A673 (cell line): ENCODE results near the gene SOX6. TPM values are rescaled to one million over a fixed set of nuclear protein-coding genes. Genes with fewer than 3 reads are reported as not detected.

ENCODE experiments used
- BruUV-seq: library from RNA; stranded (reverse); fragments of 400-500 nt; replicated peaks from 2 replicates; lab custom pipeline; 2021; lab: Mats Ljungman, UMichigan
- CTCF ChIA-PET: fragments of 300-600 bp; sonication (Branson Sonifier 250); formaldehyde crosslinking; loops from one replicate; lab custom pipeline; 2022; ENCODE audit warnings: antibody characterized with exemption; lab: Charles Lee
- POLR2A ChIA-PET: fragments of 300-600 bp; sonication (Branson Sonifier 250); formaldehyde crosslinking; loops from one replicate; lab custom pipeline; 2022; ENCODE audit warnings: antibody characterized with exemption; ENCODE audit not compliant: low non-redundant PET; lab: Charles Lee
- DNase-seq: peaks from one replicate; pipeline ENCODE4 v3.0.0-alpha.2; 2015; ENCODE audit warnings: low spot score
- H3K27ac ChIP-seq: fragments of 200-600 bp; sonication (generic); 2 replicates; pipeline ENCODE4 v1.5.1; 2016; ENCODE audit warnings: mixed run types, low read depth, mild to moderate bottlenecking, mixed read lengths, antibody characterized with exemption, low read length; ENCODE audit not compliant: poor library complexity, severe bottlenecking
- H3K27me3 ChIP-seq: fragments of 200-600 bp; sonication (generic); replicated peaks from 2 replicates; pipeline ENCODE4 v1.6.1; 2017; ENCODE audit warnings: mixed run types, low read depth, mild to moderate bottlenecking, mixed read lengths, antibody characterized with exemption, low read length; ENCODE audit not compliant: insufficient read depth, poor library complexity
- H3K36me3 ChIP-seq: fragments of 200-600 bp; sonication (generic); 2 replicates; pipeline ENCODE4 v1.6.1; 2016; ENCODE audit warnings: mixed run types, mild to moderate bottlenecking, mixed read lengths, antibody characterized with exemption, low read length; ENCODE audit not compliant: insufficient read depth, poor library complexity, severe bottlenecking
- H3K4me1 ChIP-seq: fragments of 200-600 bp; sonication (generic); 2 replicates; pipeline ENCODE4 v1.6.1; 2017; ENCODE audit warnings: mixed run types, mild to moderate bottlenecking, mixed read lengths, antibody characterized with exemption, low read length; ENCODE audit not compliant: insufficient read depth, poor library complexity, severe bottlenecking
- H3K4me3 ChIP-seq: fragments of 200-600 bp; sonication (generic); 2 replicates; pipeline ENCODE4 v1.5.1; 2016; ENCODE audit warnings: low read depth, mixed run types, mild to moderate bottlenecking, mixed read lengths, low read length; ENCODE audit not compliant: poor library complexity, severe bottlenecking
- H3K9me3 ChIP-seq: fragments of 200-600 bp; sonication (generic); 2 replicates; pipeline ENCODE4 v1.6.1; 2016; ENCODE audit warnings: mixed run types, low read depth, mild to moderate bottlenecking, mixed read lengths, antibody characterized with exemption, low read length; ENCODE audit not compliant: poor library complexity, severe bottlenecking
- CTCF ChIP-seq: fragments of 300-800, 200-600 bp; sonication (generic); conservative IDR thresholded peaks from 2 replicates; pipeline ENCODE4 v1.5.1; 2017; ENCODE audit warnings: low read depth, mild to moderate bottlenecking, antibody characterized with exemption, low read length, moderate library complexity, mixed read lengths
- EZH2 ChIP-seq: fragments of 200-600 bp; sonication (generic); IDR thresholded peaks from 2 replicates; pipeline ENCODE4 v1.6.1; 2017; ENCODE audit warnings: borderline replicate concordance, low read depth, mild to moderate bottlenecking, mixed read lengths, antibody characterized with exemption, low read length; ENCODE audit not compliant: poor library complexity, severe bottlenecking
- intact Hi-C: fragments of 100-400 bp; cut with micrococcal nuclease; formaldehyde crosslinking; loops from one replicate; pipeline ENCODE4 v1.10.0; 2022; ENCODE audit not compliant: unreplicated experiment
- total RNA-seq: library from RNA; stranded (reverse); gene quantifications from 2 replicates; pipeline ENCODE4 v1.2.3, GENCODE V29; 2021

Gene SOX6
- total RNA-seq, 1 experiment from 2014 or later, result 27.5 TPM

- BruUV-seq, result no TSS peak
- H3K4me3 ChIP-seq, result no peak overlapping the region
- no peaks in the 10 kb centered on the region for H3K4me1 ChIP-seq
- H3K9me3 ChIP-seq, result peaks cover 6% of the 10 kb centered on the region
- ChIA-PET POLR2A (interaction anchor here (0.6 kb wide), 1 partner anchor 109 kb away, joined by 5 read pairs; no protein-coding TSS in a partner anchor), CTCF (no interaction called here)
- intact Hi-C loops, result no loop called here
- no peaks in the 10 kb centered on the region for H3K36me3 ChIP-seq
- no peak for DNase-seq
- no peak overlapping the region for H3K27ac ChIP-seq
- no peaks in the 10 kb centered on the region for H3K27me3 ChIP-seq
- TF ChIP-seq EZH2 (no peak), CTCF (no peak)
Measured at GRCh38 chr11:15947681-15948648, 408.4 kb downstream of the SOX6 start.

GRCh38 chr11:15945726-15946125 is 410.6 kb downstream of the SOX6 start:
- H3K27me3 ChIP-seq, result no peaks in the 10 kb centered on the region
- DNase-seq, result no peak
- H3K4me1 ChIP-seq, result no peaks in the 10 kb centered on the region
- ChIA-PET CTCF (no interaction called here), POLR2A (no interaction called here)
- no peak overlapping the region for H3K27ac ChIP-seq
- H3K36me3 ChIP-seq, result no peaks in the 10 kb centered on the region
- H3K4me3 ChIP-seq, result no peak overlapping the region
- peaks cover 6% of the 10 kb centered on the region for H3K9me3 ChIP-seq
- TF ChIP-seq EZH2 (no peak), CTCF (no peak)
- BruUV-seq, result no TSS peak
- intact Hi-C loops, result no loop called here

GRCh38 chr11:15944460-15944859 is 411.9 kb downstream of the SOX6 start:
- CTCF ChIA-PET, result no interaction called here

More at GRCh38 chr11:15944460-15944859, 411.9 kb downstream of the SOX6 start:
- no TSS peak for BruUV-seq
- no peak overlapping the region for H3K4me3 ChIP-seq
- no peaks in the 10 kb centered on the region for H3K4me1 ChIP-seq
- no peak for TF ChIP-seq CTCF
- no peak for TF ChIP-seq EZH2
- H3K36me3 ChIP-seq, result no peaks in the 10 kb centered on the region
- no peak for DNase-seq
- no peak overlapping the region for H3K27ac ChIP-seq
- peaks cover 6% of the 10 kb centered on the region for H3K9me3 ChIP-seq
- POLR2A ChIA-PET, result interaction anchor here (0.5 kb wide), 1 partner anchor 663 kb away, joined by 3 read pairs; no protein-coding TSS in a partner anchor
- intact Hi-C loops, result no loop called here
- no peaks in the 10 kb centered on the region for H3K27me3 ChIP-seq
